MM.1S (cell line): ENCODE measurements around the gene LAD1.

Source experiments
- DNase-seq: peaks from one replicate; pipeline ENCODE4 v3.0.0-alpha.2; 2015
- H2AFZ ChIP-seq: fragments of 300-600 bp; sonication (generic); 2 replicates; pipeline ENCODE4 v1.6.0; 2016; ENCODE audit warnings: antibody characterized with exemption, low read length
- H3F3A ChIP-seq: fragments of 300-600 bp; sonication (generic); 2 replicates; pipeline ENCODE4 v1.6.1; 2016; ENCODE audit warnings: mild to moderate bottlenecking, antibody characterized with exemption, low read length, moderate library complexity, mixed read lengths; ENCODE audit not compliant: insufficient read depth
- H3K27ac ChIP-seq: fragments of 300-600 bp; sonication (generic); 2 replicates; pipeline ENCODE4 v1.5.1; 2016; ENCODE audit warnings: mild to moderate bottlenecking, low read length
- H3K27me3 ChIP-seq: fragments of 300-600 bp; sonication (generic); replicated peaks from 2 replicates; pipeline ENCODE4 v1.6.0; 2016; ENCODE audit warnings: low read length; ENCODE audit not compliant: insufficient read depth
- H3K36me3 ChIP-seq: fragments of 300-600 bp; sonication (generic); replicated peaks from 2 replicates; pipeline ENCODE4 v1.6.1; 2016; ENCODE audit warnings: mild to moderate bottlenecking, low read length, mixed read lengths; ENCODE audit not compliant: insufficient read depth
- H3K4me1 ChIP-seq: fragments of 300-600 bp; sonication (generic); 2 replicates; pipeline ENCODE4 v1.6.1; 2016; ENCODE audit warnings: low read length, mixed read lengths
- H3K4me2 ChIP-seq: fragments of 300-600 bp; sonication (generic); 2 replicates; pipeline ENCODE4 v1.6.0; 2016; ENCODE audit warnings: low read depth, low read length
- H3K4me3 ChIP-seq: fragments of 300-600 bp; sonication (generic); 2 replicates; pipeline ENCODE4 v1.5.1; 2016; ENCODE audit warnings: low read length, mixed read lengths
- H3K79me2 ChIP-seq: fragments of 300-600 bp; sonication (generic); 2 replicates; pipeline ENCODE4 v1.6.1; 2016; ENCODE audit warnings: mixed run types, low read length, mixed read lengths
- H3K9ac ChIP-seq: fragments of 300-600 bp; sonication (generic); 2 replicates; pipeline ENCODE4 v1.6.1; 2016; ENCODE audit warnings: low read length, mixed read lengths
- H3K9me2 ChIP-seq: fragments of 300-600 bp; sonication (generic); replicated peaks from 2 replicates; pipeline ENCODE4 v1.6.1; 2016; ENCODE audit warnings: mild to moderate bottlenecking, low read length, mixed read lengths; ENCODE audit not compliant: insufficient read depth
- H3K9me3 ChIP-seq: fragments of 300-600 bp; sonication (generic); replicated peaks from 2 replicates; pipeline ENCODE4 v1.6.1; 2016; ENCODE audit warnings: mild to moderate bottlenecking, low read length, mixed read lengths; ENCODE audit not compliant: insufficient read depth
- H4K20me1 ChIP-seq: fragments of 300-600 bp; sonication (generic); 2 replicates; pipeline ENCODE4 v1.6.1; 2016; ENCODE audit warnings: mild to moderate bottlenecking, low read length, moderate library complexity, mixed read lengths; ENCODE audit not compliant: insufficient read depth
- EZH2 ChIP-seq: fragments of 300-600 bp; sonication (generic); optimal IDR thresholded peaks from 2 replicates; pipeline ENCODE3; 2017; ENCODE audit warnings: low read depth, mild to moderate bottlenecking, antibody characterized with exemption, low read length, mixed read lengths
- EZH2phosphoT487 ChIP-seq: fragments of 300-600 bp; sonication (generic); IDR thresholded peaks from 2 replicates; pipeline ENCODE4 v1.6.1; 2018; ENCODE audit warnings: antibody characterized with exemption, low read length
- TF ChIP-seq, protein P1 (sequence below): fragments of 300-600 bp; sonication (generic); IDR thresholded peaks from 2 replicates; pipeline ENCODE4 v1.5.1; 2016; ENCODE audit warnings: antibody characterized with exemption, low read length, mixed read lengths

Gene LAD1

DNA sequence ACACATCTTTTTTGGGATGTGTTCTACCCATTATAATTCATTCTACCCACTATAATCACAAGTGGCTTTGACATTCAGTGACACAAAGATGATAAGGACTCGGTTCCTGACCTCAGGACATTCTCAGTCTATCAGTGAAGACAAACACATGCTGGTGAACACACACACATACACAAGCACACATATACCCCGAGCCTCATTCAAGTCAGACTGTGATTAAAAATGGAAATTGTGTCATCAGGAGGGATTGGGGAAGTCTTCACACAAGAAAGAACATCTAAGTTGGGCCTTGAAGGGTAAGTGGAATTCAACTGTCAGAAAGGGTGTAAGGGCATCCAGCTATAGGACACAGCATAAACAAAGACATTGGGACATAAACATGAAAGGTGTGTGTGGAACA lies 2.6 kb upstream of the LAD1 start:
- Histone ChIP-seq H3K4me3 (no peak overlapping the region), H3K9me2 (no peaks in the 10 kb centered on the region), H3K4me1 (no peaks in the 10 kb centered on the region), H2AFZ (no peak overlapping the region), H3K4me2 (no peak overlapping the region), H3K79me2 (no peaks in the 10 kb centered on the region), H3K9ac (no peak overlapping the region), H3K27me3 (peaks cover 79% of the 10 kb centered on the region), H4K20me1 (no peaks in the 10 kb centered on the region), H3K27ac (no peak overlapping the region), H3K36me3 (no peaks in the 10 kb centered on the region), H3K9me3 (no peaks in the 10 kb centered on the region), H3F3A (no peaks in the 10 kb centered on the region)
- DNase-seq: no peak
- no peak for TF ChIP-seq EZH2
- TF ChIP-seq, protein P1, sequence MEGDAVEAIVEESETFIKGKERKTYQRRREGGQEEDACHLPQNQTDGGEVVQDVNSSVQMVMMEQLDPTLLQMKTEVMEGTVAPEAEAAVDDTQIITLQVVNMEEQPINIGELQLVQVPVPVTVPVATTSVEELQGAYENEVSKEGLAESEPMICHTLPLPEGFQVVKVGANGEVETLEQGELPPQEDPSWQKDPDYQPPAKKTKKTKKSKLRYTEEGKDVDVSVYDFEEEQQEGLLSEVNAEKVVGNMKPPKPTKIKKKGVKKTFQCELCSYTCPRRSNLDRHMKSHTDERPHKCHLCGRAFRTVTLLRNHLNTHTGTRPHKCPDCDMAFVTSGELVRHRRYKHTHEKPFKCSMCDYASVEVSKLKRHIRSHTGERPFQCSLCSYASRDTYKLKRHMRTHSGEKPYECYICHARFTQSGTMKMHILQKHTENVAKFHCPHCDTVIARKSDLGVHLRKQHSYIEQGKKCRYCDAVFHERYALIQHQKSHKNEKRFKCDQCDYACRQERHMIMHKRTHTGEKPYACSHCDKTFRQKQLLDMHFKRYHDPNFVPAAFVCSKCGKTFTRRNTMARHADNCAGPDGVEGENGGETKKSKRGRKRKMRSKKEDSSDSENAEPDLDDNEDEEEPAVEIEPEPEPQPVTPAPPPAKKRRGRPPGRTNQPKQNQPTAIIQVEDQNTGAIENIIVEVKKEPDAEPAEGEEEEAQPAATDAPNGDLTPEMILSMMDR: no peak
- TF ChIP-seq EZH2phosphoT487: no peak

GRCh38 chr1:201400852-201401230 lies 1.7 kb upstream of the LAD1 start:
- H3K4me3 ChIP-seq: no peak overlapping the region
- H3K79me2 ChIP-seq: no peaks in the 10 kb centered on the region
- H3K9me3 ChIP-seq: no peaks in the 10 kb centered on the region
- H3K36me3 ChIP-seq: no peaks in the 10 kb centered on the region
- no peak overlapping the region for H3K27ac ChIP-seq
- no peaks in the 10 kb centered on the region for H3K9me2 ChIP-seq
- H3K9ac ChIP-seq: no peak overlapping the region
- no peak overlapping the region for H2AFZ ChIP-seq
- no peak for TF ChIP-seq EZH2
- TF ChIP-seq EZH2phosphoT487: no peak
- TF ChIP-seq, protein P1: no peak
- peaks cover 80% of the 10 kb centered on the region for H3K27me3 ChIP-seq
- no peak for DNase-seq
- H3K4me2 ChIP-seq: no peak overlapping the region
- no peaks in the 10 kb centered on the region for H3K4me1 ChIP-seq
- no peaks in the 10 kb centered on the region for H4K20me1 ChIP-seq
- H3F3A ChIP-seq: no peaks in the 10 kb centered on the region

- Histone ChIP-seq H3K27ac (no peak overlapping the region), H3K27me3 (peaks cover 85% of the 10 kb centered on the region), H3K79me2 (no peaks in the 10 kb centered on the region), H3F3A (no peaks in the 10 kb centered on the region), H3K36me3 (no peaks in the 10 kb centered on the region), H3K9me3 (no peaks in the 10 kb centered on the region), H3K9me2 (no peaks in the 10 kb centered on the region), H3K9ac (no peak overlapping the region), H3K4me2 (no peak overlapping the region), H3K4me3 (no peak overlapping the region), H3K4me1 (no peaks in the 10 kb centered on the region), H4K20me1 (no peaks in the 10 kb centered on the region), H2AFZ (no peak overlapping the region)
- DNase-seq: no peak
- TF ChIP-seq, protein P1: no peak
- no peak for TF ChIP-seq EZH2phosphoT487
- TF ChIP-seq EZH2: no peak
Measured at GRCh38 chr1:201400212-201400851, 1.2 kb upstream of the LAD1 start.
